HepG2 (cell line): ENCODE measurements around the gene CTF1. TPM values are rescaled to one million over a fixed set of nuclear protein-coding genes. Genes with fewer than 3 reads are reported as not detected.

Experiments used
- DNMT3B ChIP-seq: conservative IDR thresholded peaks from 2 replicates; pipeline ENCODE4 v1.6.1; 2016; ENCODE audit warnings: missing biosample characterization, control low read depth
- GPN1 ChIP-seq: sonication (generic); formaldehyde crosslinking; IDR thresholded peaks from 2 replicates; pipeline ENCODE4 v1.5.1; 2020; ENCODE audit warnings: missing genetic modification reagents, borderline replicate concordance
- MTA1 ChIP-seq: sonication (generic); formaldehyde crosslinking; IDR thresholded peaks from 2 replicates; pipeline ENCODE4 v1.4.0; 2020; ENCODE audit warnings: missing genetic modification reagents, mild to moderate bottlenecking, borderline replicate concordance
- PCBP2 ChIP-seq: fragments of 200-400 bp; formaldehyde crosslinking; optimal IDR thresholded peaks from 2 replicates; pipeline ENCODE3; 2018; ENCODE audit warnings: low read length, low read depth; ENCODE audit not compliant: poor library complexity, severe bottlenecking
- POLR2G ChIP-seq: fragments of 200-400 bp; formaldehyde crosslinking; IDR thresholded peaks from 2 replicates; pipeline ENCODE4 v1.6.1; 2018; ENCODE audit warnings: mild to moderate bottlenecking, low read depth, low read length, moderate library complexity
- SALL1 ChIP-seq: sonication (generic); formaldehyde crosslinking; IDR thresholded peaks from 2 replicates; pipeline ENCODE4 v1.8.0; 2022; ENCODE audit warnings: mild to moderate bottlenecking, missing genetic modification reagents
- SMC3 ChIP-seq: IDR thresholded peaks from 2 replicates; pipeline ENCODE4 v1.6.1; 2011; ENCODE audit warnings: low read length, improper control_type of control experiment
- ZMYM3 ChIP-seq: sonication (generic); formaldehyde crosslinking; IDR thresholded peaks from 2 replicates; pipeline ENCODE4 v1.5.1; 2020; ENCODE audit warnings: mild to moderate bottlenecking, missing genetic modification reagents
- ZNF224 ChIP-seq: sonication (generic); formaldehyde crosslinking; IDR thresholded peaks from 2 replicates; pipeline ENCODE4 v1.5.0; 2020; ENCODE audit warnings: mild to moderate bottlenecking, missing genetic modification reagents
- ZNF24 ChIP-seq: fragments of 450-650 bp; IDR thresholded peaks from 2 replicates; pipeline ENCODE4 v1.6.1; 2017; ENCODE audit warnings: antibody characterized with exemption, mild to moderate bottlenecking
- ZNF556 ChIP-seq: sonication (generic); formaldehyde crosslinking; IDR thresholded peaks from 2 replicates; pipeline ENCODE4 v1.4.0; 2020; ENCODE audit warnings: mild to moderate bottlenecking, missing genetic modification reagents, borderline replicate concordance
- ZNF772 ChIP-seq: sonication (generic); formaldehyde crosslinking; IDR thresholded peaks from 2 replicates; pipeline ENCODE4 v1.5.0; 2020; ENCODE audit warnings: mild to moderate bottlenecking, missing genetic modification reagents
- ZNF777 ChIP-seq: sonication (generic); formaldehyde crosslinking; IDR thresholded peaks from 2 replicates; pipeline ENCODE4 v1.4.0; 2020; ENCODE audit warnings: missing genetic modification reagents
- ZSCAN31 ChIP-seq: sonication (generic); formaldehyde crosslinking; IDR thresholded peaks from 2 replicates; pipeline ENCODE4 v1.5.0; 2020; ENCODE audit warnings: low read depth, mild to moderate bottlenecking, missing genetic modification reagents
- polyA plus RNA-seq, 8 experiments: library from polyadenylated mRNA; depleted of rRNA in 3 of 8; stranded (reverse) in 7 of 8; unstranded in 1 of 8; fragments of >200 nt; fragmentation: Illumina TruSeq in 4 of 8; extraction: Trizol in 4 of 8; gene quantifications; 2 replicates each; pipeline versions ENCODE4 v1.2.1 to v1.2.3, GENCODE V29; 2011 to 2016; ENCODE audit warnings: low read depth in 4 of 8, missing spikeins in 1 of 8, mixed read lengths in 1 of 8; ENCODE audit not compliant: insufficient read depth in 1 of 8
- total RNA-seq, 5 experiments: library from RNA; depleted of rRNA; stranded (reverse); fragments of >200 nt; fragmentation: Illumina TruSeq; extraction: Trizol; gene quantifications; 2 replicates each; pipeline ENCODE4 v1.2.3, GENCODE V29; 2016; ENCODE audit warnings: low read depth in 1 of 5
- TF ChIP-seq, protein P1 (sequence below): sonication (generic); formaldehyde crosslinking; IDR thresholded peaks from one replicate; pipeline ENCODE4 v1.5.1; 2020; ENCODE audit warnings: mild to moderate bottlenecking, missing genetic modification reagents; ENCODE audit errors: not compliant biosample characterization
- TF ChIP-seq, protein P2 (sequence below): sonication (generic); formaldehyde crosslinking; IDR thresholded peaks from 2 replicates; pipeline ENCODE4 v1.5.0; 2020; ENCODE audit warnings: mild to moderate bottlenecking, missing genetic modification reagents, borderline replicate concordance
- TF ChIP-seq, protein P3 (sequence below): sonication (generic); formaldehyde crosslinking; IDR thresholded peaks from 2 replicates; pipeline ENCODE4 v1.9.0; 2022; ENCODE audit warnings: missing genetic modification reagents, mild to moderate bottlenecking, borderline replicate concordance

Gene CTF1
- total and polyA plus RNA-seq, 2 of the 13 experiments (the other 11 are each of a cell fraction or from before 2014, with no cell fraction given), result 0.13 to 1.8 TPM

DNA sequence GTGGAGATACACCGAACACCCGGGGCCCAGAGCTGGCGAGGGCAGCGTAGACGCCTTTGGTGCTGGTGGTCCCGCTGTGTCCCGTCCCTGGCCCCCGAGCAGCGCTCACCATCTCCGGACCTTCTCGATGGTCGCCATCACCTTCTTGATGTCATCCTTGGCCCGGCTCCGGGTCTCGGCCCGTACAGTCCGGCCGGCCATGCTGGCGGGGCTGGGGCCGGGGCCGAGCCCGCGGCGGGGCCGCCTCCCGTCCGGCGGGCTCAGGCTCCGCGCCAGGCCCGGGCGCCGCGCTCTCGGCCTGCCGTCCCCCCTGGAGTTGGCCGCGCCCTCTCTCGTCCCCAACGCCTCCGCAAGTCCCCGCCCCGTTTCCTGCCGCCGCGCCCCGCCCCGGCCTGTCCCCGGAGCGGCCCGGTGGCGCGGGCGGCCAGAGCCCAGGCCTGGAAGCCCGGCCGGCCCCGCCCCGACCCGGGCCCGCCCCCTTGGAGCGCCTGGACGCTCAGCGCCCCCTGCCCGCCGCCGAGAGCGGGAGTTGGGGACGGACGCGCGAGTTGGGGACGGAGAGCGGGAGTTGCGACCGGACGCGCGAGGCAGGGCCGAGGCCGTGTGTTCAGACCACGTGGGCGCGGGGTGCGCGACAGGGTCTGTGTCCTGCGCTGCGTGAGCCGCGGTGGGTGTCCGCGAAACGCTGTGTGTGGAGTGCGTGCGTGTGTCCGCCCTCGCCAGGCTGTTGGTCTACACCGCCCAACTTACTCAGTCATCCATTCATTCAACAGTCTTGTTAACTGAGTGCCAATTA lies 2.5 kb upstream of the CTF1 start, which contains the start of gene BCL7C (continued):
- no peak for TF ChIP-seq ZNF224 (CRISPR knock-in tag)
- peak; percentile 92; the same call in 1 of the 2 replicates for TF ChIP-seq ZNF556
- peak; percentile 98 for TF ChIP-seq SALL1 (CRISPR knock-in tag)
- TF ChIP-seq POLR2G, result peak; percentile 81
- TF ChIP-seq ZNF772 (CRISPR knock-in tag), result no peak; the same call in 1 of the 2 replicates
- TF ChIP-seq, protein P1, sequence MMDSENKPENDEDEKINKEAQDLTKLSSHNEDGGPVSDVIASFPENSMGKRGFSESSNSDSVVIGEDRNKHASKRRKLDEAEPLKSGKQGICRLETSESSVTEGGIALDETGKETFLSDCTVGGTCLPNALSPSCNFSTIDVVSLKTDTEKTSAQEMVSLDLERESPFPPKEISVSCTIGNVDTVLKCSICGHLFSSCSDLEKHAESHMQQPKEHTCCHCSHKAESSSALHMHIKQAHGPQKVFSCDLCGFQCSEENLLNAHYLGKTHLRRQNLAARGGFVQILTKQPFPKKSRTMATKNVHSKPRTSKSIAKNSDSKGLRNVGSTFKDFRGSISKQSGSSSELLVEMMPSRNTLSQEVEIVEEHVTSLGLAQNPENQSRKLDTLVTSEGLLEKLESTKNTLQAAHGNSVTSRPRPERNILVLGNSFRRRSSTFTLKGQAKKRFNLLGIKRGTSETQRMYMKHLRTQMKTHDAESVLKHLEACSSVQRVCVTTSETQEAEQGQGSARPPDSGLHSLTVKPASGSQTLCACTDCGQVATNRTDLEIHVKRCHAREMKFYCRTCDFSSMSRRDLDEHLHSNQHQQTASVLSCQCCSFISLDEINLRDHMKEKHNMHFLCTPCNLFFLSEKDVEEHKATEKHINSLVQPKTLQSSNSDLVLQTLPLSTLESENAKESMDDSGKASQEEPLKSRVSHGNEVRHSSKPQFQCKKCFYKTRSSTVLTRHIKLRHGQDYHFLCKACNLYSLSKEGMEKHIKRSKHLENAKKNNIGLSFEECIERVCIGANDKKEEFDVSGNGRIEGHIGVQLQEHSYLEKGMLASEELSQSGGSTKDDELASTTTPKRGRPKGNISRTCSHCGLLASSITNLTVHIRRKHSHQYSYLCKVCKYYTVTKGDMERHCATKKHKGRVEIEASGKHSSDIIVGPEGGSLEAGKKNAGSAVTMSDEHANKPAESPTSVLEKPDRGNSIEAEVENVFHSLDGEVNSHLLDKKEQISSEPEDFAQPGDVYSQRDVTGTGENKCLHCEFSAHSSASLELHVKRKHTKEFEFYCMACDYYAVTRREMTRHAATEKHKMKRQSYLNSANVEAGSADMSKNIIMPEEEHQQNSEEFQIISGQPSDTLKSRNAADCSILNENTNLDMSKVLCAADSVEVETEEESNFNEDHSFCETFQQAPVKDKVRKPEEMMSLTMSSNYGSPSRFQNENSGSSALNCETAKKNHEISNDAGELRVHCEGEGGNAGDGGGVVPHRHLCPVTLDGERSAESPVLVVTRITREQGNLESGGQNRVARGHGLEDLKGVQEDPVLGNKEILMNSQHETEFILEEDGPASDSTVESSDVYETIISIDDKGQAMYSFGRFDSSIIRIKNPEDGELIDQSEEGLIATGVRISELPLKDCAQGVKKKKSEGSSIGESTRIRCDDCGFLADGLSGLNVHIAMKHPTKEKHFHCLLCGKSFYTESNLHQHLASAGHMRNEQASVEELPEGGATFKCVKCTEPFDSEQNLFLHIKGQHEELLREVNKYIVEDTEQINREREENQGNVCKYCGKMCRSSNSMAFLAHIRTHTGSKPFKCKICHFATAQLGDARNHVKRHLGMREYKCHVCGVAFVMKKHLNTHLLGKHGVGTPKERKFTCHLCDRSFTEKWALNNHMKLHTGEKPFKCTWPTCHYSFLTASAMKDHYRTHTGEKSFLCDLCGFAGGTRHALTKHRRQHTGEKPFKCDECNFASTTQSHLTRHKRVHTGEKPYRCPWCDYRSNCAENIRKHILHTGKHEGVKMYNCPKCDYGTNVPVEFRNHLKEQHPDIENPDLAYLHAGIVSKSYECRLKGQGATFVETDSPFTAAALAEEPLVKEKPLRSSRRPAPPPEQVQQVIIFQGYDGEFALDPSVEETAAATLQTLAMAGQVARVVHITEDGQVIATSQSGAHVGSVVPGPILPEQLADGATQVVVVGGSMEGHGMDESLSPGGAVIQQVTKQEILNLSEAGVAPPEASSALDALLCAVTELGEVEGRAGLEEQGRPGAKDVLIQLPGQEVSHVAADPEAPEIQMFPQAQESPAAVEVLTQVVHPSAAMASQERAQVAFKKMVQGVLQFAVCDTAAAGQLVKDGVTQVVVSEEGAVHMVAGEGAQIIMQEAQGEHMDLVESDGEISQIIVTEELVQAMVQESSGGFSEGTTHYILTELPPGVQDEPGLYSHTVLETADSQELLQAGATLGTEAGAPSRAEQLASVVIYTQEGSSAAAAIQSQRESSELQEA (CRISPR knock-in tag), result peak; percentile 46
- TF ChIP-seq GPN1 (CRISPR knock-in tag), result peak; percentile 98; the same call in 1 of the 2 replicates
- TF ChIP-seq DNMT3B (CRISPR knock-in tag), result no peak; the same call in 1 of the 2 replicates
- no peak for TF ChIP-seq SMC3
- TF ChIP-seq, protein P2, sequence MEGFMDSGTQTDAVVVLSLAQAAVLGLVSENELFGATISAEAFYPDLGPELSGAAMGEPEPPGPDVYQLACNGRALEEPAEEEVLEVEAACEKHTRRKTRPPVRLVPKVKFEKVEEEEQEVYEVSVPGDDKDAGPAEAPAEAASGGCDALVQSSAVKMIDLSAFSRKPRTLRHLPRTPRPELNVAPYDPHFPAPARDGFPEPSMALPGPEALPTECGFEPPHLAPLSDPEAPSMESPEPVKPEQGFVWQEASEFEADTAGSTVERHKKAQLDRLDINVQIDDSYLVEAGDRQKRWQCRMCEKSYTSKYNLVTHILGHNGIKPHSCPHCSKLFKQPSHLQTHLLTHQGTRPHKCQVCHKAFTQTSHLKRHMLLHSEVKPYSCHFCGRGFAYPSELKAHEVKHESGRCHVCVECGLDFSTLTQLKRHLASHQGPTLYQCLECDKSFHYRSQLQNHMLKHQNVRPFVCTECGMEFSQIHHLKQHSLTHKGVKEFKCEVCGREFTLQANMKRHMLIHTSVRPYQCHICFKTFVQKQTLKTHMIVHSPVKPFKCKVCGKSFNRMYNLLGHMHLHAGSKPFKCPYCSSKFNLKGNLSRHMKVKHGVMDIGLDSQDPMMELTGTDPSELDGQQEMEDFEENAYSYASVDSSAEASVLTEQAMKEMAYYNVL (CRISPR knock-in tag), result peak; percentile 64
- TF ChIP-seq ZNF777 (CRISPR knock-in tag), result peak; percentile 63; the same call in 1 of the 2 replicates
- TF ChIP-seq, protein P3, sequence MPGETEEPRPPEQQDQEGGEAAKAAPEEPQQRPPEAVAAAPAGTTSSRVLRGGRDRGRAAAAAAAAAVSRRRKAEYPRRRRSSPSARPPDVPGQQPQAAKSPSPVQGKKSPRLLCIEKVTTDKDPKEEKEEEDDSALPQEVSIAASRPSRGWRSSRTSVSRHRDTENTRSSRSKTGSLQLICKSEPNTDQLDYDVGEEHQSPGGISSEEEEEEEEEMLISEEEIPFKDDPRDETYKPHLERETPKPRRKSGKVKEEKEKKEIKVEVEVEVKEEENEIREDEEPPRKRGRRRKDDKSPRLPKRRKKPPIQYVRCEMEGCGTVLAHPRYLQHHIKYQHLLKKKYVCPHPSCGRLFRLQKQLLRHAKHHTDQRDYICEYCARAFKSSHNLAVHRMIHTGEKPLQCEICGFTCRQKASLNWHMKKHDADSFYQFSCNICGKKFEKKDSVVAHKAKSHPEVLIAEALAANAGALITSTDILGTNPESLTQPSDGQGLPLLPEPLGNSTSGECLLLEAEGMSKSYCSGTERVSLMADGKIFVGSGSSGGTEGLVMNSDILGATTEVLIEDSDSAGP (CRISPR knock-in tag), result peak; percentile 88
- TF ChIP-seq ZSCAN31, result peak; percentile 49; the same call in 1 of the 2 replicates
- peak; percentile 84; the same call in 1 of the 2 replicates for TF ChIP-seq ZMYM3
- no peak for TF ChIP-seq PCBP2
- TF ChIP-seq ZNF24, result no peak
- peak; percentile 93 for TF ChIP-seq MTA1
